AG10803 (cell line): ENCODE measurements around the gene TMEM223.
"Not testable (repeated sequence)": the region's sequence is repeated elsewhere in the genome, so short reads cannot be mapped to it uniquely, and the experiment has no call there.

ENCODE experiments used
- DNase-seq: peaks from one replicate; pipeline ENCODE4 v3.0.0; 2010; ENCODE audit warnings: low read depth
- H3K4me3 ChIP-seq: 2 replicates; pipeline ENCODE4 v1.5.1; 2011; ENCODE audit warnings: mild to moderate bottlenecking, low read length, control low read depth
- CTCF ChIP-seq: conservative IDR thresholded peaks from 2 replicates; pipeline ENCODE4 v1.5.1; 2011; ENCODE audit warnings: mild to moderate bottlenecking, low read length, control low read depth, inconsistent platforms

TMEM223 gene

DNA sequence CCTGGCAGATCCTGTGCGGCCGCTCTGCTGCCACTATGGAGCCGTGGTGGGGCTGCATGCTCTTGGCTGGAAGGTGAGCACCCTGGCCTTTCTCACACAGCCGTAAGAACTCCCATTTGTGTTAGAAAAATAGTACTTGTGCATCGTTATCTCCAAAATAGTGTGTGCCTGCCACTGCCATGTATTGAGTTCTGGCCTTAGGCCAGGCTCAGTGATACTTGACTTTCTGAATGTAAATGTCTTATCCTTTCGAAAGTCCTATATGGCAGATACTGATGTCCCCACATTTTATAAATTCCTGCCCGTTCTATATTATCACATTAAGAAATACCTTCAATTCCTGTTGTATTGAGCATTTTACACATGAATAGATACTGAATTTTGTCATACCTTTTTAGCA is 9.1 kb downstream of the TMEM223 start:
- no peak for TF ChIP-seq CTCF
- no peak for DNase-seq
- no peak overlapping the region for H3K4me3 ChIP-seq

- no peak for DNase-seq
- no peak overlapping the region for H3K4me3 ChIP-seq
- no peak for TF ChIP-seq CTCF
Observed at GRCh38 chr11:62778441-62778840, 13.4 kb downstream of the TMEM223 start.

DNA sequence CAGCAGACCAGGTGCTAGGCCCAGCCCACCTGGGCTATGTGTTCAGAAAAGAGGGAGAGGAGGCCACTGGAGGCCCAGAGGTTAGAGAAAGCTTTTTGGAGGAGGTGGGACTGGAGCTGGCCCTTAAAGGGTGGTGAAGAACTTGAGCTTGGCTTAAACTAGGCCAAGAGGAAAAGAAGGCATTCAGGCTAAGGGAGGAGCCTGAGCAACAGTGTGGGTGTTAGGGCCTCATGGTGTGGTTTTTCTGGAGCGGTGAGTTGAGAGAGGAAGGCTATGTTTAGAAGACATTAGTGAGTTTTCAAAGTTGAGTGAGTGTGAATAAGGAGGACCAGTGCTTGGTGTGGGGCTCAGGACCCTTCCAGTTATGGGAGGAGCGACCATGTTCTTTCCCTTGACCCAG is 14.4 kb downstream of the TMEM223 start:
- no peak for TF ChIP-seq CTCF
- H3K4me3 ChIP-seq: no peak overlapping the region
- no peak for DNase-seq

- TF ChIP-seq CTCF: no peak
- no peak for DNase-seq
- no peak overlapping the region for H3K4me3 ChIP-seq
Observed at GRCh38 chr11:62775646-62776045, 16.2 kb downstream of the TMEM223 start.

DNA sequence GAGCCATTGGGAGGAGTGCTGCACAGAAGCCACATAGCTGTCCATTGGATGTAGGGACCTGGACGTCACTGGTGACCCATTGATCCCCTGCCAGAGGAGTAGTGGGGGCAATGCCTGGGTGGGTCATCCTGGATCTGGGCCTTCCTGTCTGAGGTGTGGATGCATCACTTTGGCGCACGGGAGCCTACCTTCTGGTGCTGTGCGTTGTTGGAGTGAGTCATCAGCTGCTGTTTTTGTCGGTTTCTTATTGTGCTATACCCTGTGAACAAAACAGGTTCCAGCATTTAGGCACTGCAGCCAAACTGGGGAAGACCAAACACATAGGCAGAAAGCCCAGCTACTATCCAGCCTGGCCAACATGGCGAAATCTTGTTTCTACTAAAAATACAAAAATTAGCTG is 17.4 kb downstream of the TMEM223 start:
- no peak for TF ChIP-seq CTCF
- H3K4me3 ChIP-seq: no peak overlapping the region
- DNase-seq: no peak

- TF ChIP-seq CTCF: no peak
- DNase-seq: peak; percentile 95
Observed at GRCh38 chr11:62771144-62772021, 20.4 kb downstream of the TMEM223 start, which contains the start of gene TAF6L. TAF6L (plus strand) TSS chr11:62771396; CDS start chr11:62775784, 4,388 bp downstream.

DNA sequence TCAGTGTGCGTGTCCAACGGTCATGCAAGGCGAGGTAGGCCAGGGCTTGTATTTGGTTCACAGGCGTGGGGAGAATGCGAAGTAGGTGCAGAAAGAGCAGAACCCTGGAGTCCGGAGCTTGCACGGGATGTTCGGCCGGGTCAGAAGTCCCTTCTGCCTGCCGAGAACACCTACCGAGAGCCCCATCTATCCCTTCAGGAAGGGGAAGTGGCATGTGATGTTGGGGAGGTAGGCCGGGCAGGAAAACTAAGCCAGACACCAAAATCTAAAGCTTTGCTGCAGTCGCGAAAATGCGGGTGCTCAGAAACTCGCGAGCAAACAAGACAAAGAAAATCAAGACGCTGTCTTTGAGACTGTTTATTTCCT is 21.0 kb downstream of the TMEM223 start:
- no peak for TF ChIP-seq CTCF
- peak overlapping the region; percentile 80 for H3K4me3 ChIP-seq
- DNase-seq: peak; percentile 16

More at GRCh38 chr11:62771144-62772021, 20.4 kb downstream of the TMEM223 start, which contains the start of gene TAF6L:
- H3K4me3 ChIP-seq: peak within 1 kb of the TSS; percentile 80

- DNase-seq: not testable (repeated sequence)
- H3K4me3 ChIP-seq: peak overlapping the region; percentile 93
Observed at GRCh38 chr11:62760867-62761227, 31.0 kb downstream of the TMEM223 start.
